ENCODE results near the gene PNLIPRP2.

Gene PNLIPRP2

DNA sequence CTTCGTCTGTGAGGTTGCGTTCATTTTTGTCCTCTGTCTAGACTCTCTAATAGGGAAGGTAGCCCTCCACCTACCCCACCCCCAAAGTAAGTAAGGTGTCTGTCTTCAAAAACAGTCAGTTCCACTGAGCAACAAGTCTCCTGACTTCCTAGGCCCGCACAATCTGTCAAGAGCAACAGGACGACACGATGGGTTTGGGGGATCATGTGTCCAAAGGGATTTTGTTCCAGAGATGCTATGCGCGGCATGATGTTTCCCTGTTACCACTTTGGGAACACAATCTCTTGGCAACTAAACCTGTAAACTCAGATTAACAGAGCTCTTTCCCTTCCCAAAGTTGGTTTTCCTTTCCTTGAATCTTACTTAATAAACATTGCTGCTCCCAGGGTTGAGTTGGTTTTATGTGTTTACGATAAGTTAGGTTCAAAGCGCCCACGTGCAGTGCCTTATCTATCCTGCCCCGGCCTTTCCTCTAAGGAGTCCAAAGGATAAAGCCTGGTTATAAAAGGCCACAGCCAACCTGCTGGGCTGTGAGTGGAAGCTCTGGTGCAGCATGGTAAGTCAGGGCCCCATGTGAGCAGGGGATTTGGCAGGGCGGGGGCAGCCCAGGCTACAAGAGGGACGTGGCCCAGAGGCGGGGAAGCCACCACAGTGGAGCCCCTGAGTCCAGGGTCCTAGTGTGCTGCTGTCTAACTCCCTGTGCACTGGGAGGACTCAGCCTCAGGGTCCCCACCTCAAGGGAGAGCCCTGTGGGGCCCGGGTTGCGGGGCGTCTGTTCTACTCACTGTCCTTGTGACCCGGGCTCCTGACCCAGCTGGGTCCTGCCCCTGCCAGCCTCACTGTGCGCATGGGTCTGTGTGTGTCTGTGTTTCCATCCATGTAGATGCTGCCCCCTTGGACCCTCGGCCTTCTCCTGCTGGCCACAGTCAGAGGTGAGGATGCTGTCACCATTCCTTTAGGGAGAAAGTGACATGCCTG is at the start of gene PNLIPRP2:
PNLIPRP2 (plus strand) TSS at position 531 of the 978 bp plus-strand sequence.
- DNase-seq: no peak

DNA sequence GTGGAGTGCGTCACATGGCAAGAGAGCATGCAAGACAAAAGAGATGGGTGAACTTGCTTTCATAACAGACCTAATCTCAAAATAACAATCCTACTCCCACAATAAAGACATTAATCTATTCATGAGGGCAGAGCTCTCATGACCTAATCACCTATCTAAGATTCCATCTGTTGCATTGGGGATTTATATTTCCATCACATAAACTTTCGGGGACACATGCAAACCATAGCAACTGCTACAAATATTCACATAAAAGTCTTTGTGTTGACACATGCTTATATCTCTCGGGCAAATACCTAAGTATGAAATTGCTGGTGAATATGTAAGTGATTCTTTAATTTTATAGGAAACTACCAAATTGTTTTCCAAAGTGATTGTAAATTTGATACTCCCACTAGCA is 46.0 kb upstream of the PNLIPRP2 start:
- DNase-seq: no peak

DNA sequence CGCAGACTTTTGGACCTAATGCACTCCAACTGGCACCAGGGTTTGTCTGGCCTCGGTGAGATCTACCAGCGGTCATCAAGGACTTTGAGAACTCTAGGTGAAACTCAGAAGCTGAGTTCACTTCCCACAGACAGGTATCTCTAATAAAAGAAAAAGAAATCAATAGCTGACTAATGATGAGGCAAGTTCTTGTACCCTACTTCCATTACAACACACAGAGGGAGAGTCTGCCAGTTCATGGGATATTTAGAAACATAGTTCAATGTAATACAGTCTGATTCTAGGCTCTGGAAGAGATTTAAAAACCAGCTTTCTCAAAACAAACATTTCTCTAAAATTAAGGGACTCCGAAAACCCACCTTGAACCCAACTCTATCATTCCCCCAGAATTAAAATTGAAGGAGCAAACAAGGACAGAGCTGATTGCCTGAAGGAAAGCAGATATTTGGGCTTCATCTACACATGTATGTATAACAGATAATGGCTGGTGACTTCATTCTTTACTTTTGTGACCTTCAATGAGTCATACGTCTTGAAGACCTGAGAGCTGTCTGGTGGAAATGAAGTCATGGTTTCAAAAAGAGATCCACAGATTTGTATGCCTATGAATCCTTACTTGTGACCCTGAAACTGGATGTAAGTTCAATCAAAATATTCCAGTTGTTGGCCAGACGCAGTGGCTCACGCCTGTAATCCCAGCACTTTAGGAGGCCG is 32.7 kb upstream of the PNLIPRP2 start:
- DNase-seq: no peak

DNA sequence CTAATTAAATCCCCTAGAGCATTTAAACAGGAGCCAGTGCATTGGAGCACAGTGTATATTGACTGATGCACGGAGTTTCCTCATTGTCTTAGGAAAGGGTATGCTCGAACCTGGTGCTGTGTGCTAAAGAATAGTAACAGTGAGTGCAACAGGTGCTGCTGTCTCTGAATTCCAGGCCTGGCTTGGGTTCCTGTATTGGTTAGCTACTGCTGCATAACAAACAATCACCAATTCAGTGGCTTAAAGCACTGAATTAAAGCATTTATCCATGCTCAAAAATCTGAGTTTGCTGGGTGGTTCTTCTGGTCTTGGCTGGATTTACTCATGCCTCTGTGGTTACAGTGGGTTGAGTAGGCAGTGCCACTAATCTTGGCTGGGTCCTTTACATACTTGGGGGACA is 31.8 kb upstream of the PNLIPRP2 start:
- no peak for DNase-seq

DNA sequence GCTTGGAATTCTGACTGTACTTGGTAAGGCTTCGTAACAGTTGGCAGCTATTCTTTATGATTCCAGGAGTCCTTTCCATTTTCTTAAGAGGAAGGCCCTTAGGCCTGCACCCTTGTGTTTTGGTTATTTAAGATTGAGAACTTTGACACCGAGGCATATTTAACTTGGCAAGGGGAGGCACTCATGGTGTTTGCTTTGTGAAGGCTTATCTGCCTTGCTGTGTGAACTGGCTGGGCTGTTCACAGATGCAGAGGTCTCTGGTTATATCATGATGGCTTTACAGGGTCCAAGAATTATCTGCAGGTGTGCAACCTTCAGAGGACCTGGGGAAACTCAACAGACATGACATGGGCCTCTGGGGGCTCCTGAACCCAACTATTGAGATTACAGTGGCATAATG is 30.8 kb upstream of the PNLIPRP2 start:
- DNase-seq: no peak

DNA sequence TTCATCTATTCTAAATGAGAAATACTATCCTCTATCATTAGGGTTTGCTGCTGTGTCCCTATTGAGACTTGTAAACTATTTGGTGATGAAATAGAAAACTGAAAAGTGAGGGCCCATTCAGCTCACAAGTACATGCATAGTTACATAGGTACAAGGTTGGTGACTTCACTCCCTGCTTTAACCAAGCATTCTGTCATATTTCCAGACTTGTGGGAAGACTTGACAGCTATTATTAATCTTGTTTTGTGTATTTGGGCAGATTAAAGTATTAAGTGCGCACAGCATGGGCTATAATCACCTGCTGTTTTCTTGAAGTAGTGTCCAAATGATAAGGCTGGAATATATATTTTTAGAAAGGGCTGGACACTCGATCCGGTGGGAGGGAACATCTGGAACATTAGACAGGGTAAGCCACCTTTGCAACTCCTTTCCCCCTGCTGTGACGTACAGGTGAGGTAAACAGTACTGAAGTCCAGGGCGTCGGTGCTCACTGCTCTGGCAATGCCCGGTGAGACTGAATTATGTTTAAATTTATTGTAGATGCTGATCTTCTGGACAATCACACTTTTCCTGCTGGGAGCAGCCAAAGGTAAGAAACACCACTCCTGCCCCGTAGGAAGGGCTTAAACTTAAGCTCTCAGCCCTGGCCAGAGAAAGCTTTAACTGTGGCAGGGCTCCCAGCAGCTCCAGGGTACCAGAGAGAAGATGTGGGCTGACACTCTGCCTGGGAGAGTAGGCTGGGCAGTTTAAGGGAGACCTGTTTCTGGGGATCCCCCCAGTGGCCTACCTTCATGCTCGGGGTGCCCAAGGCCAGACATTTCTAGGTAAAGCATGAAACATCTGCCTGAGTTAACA is 29.9 kb upstream of the PNLIPRP2 start, which contains the start of gene PNLIPRP1:
PNLIPRP1 (plus strand) TSS at position 370 of the 855 bp plus-strand sequence; CDS start at position 541, 171 bp downstream.
- DNase-seq: no peak

DNA sequence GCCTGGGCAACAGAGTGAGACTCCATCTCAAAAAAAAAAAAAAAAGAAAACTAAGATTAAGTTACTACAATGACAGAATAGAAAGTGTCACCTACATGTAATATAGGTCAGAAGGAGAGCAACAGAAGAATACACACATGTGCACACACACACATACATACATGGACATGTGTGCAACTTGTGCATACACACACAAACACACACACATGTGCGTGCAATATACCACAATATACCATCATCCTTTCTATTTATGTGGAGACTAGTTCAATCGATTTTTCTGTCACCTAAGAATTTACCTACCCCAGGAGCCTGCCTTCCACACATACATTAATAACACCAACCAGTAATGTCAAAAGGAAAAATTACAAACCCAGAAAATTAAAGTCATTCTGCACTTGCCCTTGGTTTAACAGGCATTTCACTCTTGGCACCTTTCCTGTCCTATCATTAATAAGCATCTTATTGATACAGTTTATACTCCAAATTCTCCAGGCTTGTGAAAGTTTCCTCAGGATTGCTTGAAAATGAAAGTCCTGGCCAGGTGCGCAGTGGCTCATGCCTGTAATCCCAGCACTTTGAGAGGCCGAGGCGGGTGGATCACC is 27.5 kb upstream of the PNLIPRP2 start:
- no peak for DNase-seq

DNA sequence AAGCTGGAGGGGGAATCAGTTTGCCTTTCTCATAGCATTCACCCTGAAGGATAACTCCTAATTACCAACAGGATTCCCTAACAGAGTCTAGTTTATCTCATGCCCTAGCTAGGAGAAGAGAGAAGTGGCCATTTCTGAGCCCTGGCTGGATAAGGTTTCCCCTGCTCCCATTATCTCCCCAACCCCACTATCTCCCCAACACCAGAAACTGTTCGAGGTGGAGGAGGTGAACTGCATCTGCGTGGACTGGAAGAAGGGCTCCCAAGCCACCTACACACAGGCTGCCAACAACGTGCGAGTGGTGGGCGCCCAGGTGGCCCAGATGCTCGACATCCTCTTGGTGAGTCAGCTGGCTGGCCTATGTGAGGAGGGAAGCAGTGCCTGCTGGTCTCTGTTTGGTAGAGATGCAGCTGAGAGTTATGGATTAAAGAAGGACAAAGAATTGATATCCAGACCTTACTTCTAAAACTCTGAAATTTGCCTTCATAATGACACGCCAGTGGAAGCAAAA is 26.2 kb upstream of the PNLIPRP2 start:
- no peak for DNase-seq

DNA sequence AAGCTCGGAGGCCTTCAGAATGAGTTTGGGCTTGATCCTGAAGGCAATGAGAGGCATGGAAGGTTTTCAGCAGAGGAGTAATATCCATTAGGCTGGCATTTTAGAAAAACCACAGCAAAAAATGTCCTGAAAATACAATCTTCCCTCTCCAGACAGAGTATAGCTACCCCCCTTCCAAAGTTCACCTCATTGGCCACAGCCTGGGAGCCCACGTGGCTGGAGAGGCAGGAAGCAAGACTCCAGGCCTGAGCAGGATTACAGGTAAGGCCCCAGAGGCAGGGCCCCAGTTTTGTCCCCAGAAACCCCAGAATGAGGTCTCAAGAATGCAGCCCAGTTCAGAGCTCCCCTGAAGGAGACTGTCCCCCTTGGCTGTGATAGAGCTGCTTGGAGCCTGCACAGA is 24.7 kb upstream of the PNLIPRP2 start:
- DNase-seq: no peak

DNA sequence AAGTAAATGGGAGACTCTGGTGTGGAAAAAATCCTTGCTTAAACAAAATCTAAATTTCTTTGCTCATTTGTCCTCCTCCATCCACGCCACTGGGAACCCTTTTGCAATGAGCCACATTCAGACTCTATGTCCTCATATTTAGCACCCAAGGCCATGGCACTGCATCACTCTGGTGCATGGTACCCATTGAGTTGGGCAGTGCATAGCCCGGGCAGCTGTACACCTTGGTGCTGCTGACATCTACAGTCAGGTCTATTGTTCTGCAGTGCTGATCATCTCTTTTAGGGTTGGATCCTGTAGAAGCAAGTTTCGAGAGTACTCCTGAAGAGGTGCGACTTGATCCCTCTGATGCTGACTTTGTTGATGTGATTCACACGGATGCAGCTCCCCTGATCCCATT is 23.2 kb upstream of the PNLIPRP2 start:
- DNase-seq: no peak

DNA sequence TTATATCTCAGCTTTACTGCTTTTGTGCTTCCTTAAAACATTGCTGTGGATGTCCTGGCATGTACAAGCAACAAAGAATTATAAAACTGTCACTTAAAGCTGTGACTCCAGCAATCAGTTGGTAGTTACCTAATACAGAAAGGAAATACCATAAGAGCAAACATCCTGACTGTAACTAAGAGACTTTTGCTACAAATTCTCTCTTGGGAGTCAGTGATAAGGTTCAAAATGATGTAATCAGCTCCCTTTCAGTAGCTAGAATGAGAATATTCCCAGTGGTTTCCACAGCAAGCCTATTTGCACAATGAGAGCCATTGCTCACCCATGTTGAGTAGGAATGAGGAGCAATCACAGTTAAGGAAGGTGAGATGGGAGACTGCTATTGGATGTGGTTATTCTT is 22.4 kb upstream of the PNLIPRP2 start:
- DNase-seq: no peak

DNA sequence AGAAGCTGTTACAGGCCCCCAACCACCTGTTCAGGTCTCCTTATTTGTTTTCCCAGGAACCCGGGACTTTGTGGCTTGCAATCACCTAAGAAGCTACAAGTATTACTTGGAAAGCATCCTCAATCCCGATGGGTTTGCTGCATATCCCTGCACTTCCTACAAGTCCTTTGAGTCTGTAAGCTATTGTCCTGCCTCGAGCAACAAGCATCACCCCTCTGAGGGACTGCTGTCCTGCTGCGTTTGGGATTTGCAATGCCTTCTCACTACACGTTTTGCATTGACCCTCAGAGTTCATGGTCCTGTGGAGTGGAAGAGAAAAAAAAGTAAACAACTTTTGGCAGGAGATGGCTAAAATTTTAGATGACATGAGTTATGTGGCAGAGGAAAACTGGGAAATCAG is 20.8 kb upstream of the PNLIPRP2 start:
- DNase-seq: no peak

DNA sequence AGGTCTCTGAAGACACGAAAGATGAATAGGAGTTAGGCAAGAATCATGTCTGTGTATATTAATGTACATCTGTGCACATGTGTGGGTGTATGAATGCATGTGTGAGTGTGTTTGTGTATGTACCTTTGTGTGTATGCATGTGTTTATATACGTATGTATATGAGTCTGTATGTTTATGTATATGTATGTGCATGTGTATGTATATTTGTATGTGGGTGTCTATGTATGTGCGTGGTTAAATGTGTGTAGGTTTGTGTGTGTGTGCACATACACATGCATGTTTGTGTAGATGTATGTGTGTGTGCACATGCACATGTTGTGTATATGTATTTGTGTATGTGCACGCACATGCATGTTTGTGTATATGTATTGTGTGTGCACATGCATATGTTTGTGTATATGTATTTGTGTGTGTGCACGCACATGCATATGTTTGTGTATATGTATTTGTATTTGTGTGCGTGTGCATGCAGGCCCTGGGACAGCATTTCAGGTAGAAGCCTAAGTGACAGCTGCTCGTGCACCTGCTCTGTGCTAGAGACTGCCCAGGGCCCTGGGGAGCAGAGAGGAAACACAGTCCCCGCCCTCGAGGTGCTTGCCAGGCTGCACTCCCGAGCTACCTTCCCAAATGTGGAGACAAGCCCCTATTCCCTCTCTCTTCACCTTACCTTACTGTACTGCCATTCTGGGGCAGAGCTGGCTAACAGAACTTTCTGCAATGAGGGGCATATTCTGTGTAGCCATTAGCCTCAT is 17.9 kb upstream of the PNLIPRP2 start:
- no peak for DNase-seq

DNA sequence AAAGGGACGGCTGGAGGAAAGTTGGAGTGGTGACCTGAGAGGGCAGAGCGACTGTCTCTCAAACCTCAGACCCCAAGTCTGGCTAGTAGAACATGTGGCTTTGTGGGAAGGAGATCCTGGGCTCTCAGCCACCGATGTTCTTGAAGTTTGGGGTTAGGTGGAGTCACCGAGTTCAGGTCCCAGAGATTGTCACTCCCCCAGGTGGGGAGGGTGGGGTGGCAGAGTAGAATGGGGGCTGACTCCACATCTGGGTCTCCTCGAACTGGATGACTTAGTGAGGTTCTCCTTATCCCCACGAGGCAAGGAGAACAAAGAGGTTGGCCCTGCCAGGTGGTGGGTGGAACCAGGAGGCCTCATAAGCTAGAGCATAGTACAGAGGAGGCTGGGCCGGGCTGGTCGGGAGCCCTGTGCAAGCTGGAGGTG is 14.7 kb upstream of the PNLIPRP2 start:
- no peak for DNase-seq

DNA sequence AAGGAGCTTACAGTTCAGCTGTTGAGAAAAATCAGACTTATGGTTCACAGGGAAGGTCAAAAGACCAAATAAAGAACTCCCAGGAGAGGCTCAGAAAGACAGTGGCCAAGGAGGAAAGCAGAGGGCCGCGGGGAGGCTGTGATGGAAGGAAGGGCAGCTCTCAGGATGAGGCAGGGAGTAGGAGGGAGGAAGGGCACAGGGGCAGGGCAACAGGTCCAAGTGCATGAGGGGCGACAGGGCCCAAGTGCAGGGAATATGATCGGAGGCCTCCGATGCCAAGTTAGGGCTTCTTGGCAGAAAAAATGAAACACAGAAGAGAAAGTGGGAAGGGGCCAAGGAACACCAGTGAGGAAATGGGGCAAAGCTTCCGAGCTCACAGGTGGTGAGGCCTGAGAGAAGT is 13.4 kb upstream of the PNLIPRP2 start:
- no peak for DNase-seq

DNA sequence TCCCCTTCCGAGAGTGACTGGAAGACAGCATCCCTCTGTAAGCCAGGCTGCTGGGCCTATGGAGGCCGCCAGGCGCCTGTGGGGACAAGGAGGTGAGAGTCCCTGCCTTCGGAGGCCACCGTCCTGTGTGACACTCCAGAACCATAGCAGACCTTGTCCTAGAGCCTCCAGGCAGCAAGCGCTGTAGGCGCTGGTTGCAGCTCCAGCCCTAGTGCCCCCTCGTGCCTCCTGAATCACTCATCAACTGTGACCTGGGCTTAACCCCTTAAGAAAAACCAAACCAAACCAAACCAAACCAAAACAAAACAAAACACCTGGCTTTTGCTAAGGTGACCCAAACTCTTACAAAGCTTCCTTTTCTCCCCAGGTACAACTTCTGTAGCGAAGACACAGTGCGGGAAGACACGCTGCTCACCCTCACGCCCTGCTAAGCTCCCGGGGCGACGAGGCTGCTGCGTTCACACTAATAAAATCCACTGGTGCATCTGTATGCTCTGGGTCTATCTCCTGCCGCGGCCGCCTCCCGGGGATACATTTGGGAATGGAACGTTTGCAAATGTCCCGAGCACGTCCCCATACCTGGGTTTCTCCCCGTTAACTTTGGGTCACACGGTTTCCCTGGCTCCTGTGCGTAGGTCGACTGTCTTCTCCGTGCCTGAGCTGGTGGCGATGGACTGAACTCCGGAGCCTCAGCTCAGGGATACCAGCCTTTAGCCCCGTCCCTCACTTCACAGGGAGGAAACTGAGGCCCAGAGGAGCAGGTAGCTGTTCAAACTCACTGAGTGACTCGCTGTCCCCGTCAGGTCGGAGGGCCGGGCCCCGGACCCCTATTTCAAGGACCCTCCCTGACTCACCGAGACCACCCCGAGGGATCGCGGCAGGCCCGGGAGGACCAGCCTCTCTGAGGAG is 11.8 kb upstream of the PNLIPRP2 start:
- DNase-seq: no peak

DNA sequence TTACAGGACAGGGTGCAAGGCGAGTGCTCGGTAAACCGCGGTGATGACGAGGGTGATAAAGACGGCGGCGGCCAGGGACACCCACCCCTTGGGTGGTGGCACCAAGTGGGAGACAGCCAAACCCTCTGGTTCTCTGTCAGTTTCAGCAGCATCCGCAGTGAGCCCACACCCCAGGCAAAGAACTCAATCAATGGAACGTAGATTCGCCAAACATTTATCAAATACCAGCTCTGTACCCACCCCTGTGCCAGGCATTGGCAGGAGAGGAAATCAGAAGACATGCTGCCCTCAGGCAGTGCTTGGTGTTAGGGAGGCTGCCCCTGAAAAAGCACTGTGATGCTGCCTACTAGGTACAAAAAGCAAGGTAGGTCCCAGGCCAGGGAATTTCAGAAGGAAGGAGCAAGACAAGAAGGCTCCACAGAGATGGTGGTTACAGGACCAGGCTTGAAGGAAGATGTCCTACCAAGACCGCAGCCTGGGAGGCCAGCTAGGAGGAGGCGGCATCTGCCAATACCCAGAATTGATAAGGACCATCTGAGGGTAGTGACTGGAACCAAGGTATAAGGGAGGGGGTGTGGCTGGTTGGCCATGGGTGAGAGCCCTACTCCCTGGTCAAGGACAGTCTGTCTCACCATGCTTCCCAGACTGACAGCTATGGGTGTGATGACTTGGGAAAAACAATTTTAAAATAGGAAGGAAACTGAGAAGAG is 10.2 kb upstream of the PNLIPRP2 start:
- no peak for DNase-seq

DNA sequence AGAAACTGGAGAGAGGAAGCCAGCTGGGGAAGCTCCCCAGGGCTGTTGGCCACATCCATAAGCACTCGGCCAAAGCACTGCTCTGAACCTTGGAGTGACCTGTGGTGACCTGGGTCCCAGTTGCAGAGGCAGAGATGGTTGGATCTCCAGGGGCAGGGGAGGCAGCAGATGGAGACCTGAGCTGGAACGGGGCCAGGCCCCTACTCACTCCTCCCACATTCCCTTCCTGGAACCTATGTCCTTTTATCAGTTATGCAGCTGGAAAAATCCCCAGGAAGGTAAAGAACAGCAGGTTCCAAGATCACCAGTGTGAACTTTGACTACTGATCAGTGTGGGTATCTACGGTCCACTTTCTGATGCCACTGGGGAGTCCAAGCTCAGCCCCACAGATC is 9.6 kb upstream of the PNLIPRP2 start:
- DNase-seq: no peak

DNA sequence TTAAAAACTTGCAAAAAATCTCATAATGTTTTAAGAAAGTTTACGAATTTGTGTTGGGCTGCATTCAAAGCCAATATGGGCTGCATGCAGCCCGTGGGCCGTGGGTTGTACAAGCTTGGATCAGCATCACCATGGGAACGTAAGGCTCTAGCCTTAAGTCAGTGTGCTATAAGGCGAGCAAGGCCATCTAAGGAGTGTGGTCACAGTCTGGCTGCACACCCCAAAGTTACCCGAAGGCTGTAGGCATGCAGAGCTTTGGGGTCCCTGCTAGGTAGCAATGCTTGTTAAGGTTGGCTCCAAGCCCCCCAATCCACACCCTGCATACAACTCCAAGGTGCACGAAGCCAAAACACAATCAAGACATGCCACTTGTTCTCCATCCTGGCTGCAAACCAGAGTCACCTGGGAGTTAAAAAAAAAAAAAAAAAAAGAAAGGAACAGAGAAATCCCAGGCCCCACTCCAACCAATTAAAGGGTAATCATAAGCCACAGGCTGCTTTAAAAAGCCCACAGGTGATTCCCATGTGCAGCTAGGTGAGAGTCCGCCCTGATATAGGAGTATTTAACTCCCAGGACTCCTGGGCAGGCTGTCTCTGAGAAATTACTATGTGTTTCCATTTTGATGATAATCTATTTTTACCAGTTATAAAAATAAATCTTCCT is 8.5 kb upstream of the PNLIPRP2 start:
- no peak for DNase-seq

All from stimulated activated CD4-positive, alpha-beta T cell treated with anti-CD3 and anti-CD28 coated beads, Interleukin-4, amount 100 ng/mL, for 1 hour (primary cell).